GM18505 (cell line): ENCODE measurements around the gene TXLNB.
A peak's percentile ranks its signal among the peaks of the same experiment; 100 is the strongest.

Experiments
- ATAC-seq: cut with Tn5 transposase; IDR thresholded peaks from one replicate; pipeline ENCODE4 v1.9.1; 2021; ENCODE audit not compliant: unreplicated experiment
- POLR2A ChIP-seq: IDR thresholded peaks from 4 replicates; pipeline ENCODE4 v1.6.1; 2011; ENCODE audit warnings: borderline replicate concordance; ENCODE audit not compliant: insufficient read depth, insufficient read length; ENCODE audit errors: extremely low read depth

Gene TXLNB

GRCh38 chr6:139277161-139277560 is 14.6 kb downstream of the TXLNB start:
- no peak for ATAC-seq
- TF ChIP-seq POLR2A: no peak

- no peak for ATAC-seq
Measured at GRCh38 chr6:139275279-139276055, 16.3 kb downstream of the TXLNB start.

GRCh38 chr6:139271056-139271455 is 20.7 kb downstream of the TXLNB start:
- ATAC-seq: peak; percentile 93
- TF ChIP-seq POLR2A: no peak

More at GRCh38 chr6:139275279-139276055, 16.3 kb downstream of the TXLNB start:
- TF ChIP-seq POLR2A: no peak

- no peak for ATAC-seq
- TF ChIP-seq POLR2A: no peak
Measured at GRCh38 chr6:139270249-139270648, 21.5 kb downstream of the TXLNB start.

- TF ChIP-seq POLR2A: no peak
- no peak for ATAC-seq
Measured at GRCh38 chr6:139265512-139266190, 26.1 kb downstream of the TXLNB start.

- peak; percentile 85 for ATAC-seq
- no peak for TF ChIP-seq POLR2A
Measured at GRCh38 chr6:139262519-139263300, 29.1 kb downstream of the TXLNB start.

- no peak for TF ChIP-seq POLR2A
- no peak for ATAC-seq
Measured at GRCh38 chr6:139257821-139258398, 33.9 kb downstream of the TXLNB start.

GRCh38 chr6:139257291-139257690 is 34.5 kb downstream of the TXLNB start:
- no peak for ATAC-seq
- no peak for TF ChIP-seq POLR2A

GRCh38 chr6:139256087-139256486 is 35.7 kb downstream of the TXLNB start:
- ATAC-seq: no peak
- TF ChIP-seq POLR2A: no peak

GRCh38 chr6:139254196-139254595 is 37.6 kb downstream of the TXLNB start:
- no peak for TF ChIP-seq POLR2A
- no peak for ATAC-seq

GRCh38 chr6:139253656-139254055 is 38.1 kb downstream of the TXLNB start:
- no peak for TF ChIP-seq POLR2A

GRCh38 chr6:139251691-139252390 is 40.0 kb downstream of the TXLNB start:
- no peak for TF ChIP-seq POLR2A
- no peak for ATAC-seq

More at GRCh38 chr6:139253656-139254055, 38.1 kb downstream of the TXLNB start:
- ATAC-seq: no peak
